GM19351 (cell line): ENCODE results near the gene TNFSF12.
A peak's percentile ranks its signal among the peaks of the same experiment; 100 is the strongest.

Source experiments
- ATAC-seq: cut with Tn5 transposase; IDR thresholded peaks from one replicate; pipeline ENCODE4 v1.9.1; 2021; ENCODE audit warnings: mild to moderate bottlenecking, moderate library complexity; ENCODE audit not compliant: unreplicated experiment

The TNFSF12 gene

DNA sequence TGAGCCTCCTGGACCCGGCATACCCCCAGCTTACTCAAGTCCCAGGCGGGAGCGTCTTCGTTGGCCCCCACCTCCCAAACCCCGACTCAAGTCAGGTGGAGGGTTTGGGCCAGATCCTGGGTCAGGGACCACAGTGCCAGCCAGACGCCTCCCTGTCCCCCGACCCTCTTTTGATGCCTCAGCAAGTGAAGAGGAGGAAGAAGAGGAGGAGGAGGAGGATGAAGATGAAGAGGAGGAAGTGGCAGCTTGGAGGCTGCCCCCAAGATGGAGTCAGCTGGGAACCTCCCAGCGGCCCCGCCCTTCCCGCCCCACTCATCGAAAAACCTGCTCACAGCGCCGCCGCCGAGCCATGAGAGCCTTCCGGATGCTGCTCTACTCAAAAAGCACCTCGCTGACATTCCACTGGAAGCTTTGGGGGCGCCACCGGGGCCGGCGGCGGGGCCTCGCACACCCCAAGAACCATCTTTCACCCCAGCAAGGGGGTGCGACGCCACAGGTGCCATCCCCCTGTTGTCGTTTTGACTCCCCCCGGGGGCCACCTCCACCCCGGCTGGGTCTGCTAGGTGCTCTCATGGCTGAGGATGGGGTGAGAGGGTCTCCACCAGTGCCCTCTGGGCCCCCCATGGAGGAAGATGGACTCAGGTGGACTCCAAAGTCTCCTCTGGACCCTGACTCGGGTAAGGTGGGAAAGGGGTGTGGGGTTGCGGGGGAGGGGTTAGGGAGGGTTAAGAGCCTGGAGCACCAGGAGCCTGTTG, 14.4 kb downstream of the TNFSF12 start:
- no peak for ATAC-seq

GRCh38 chr17:7569571-7569970, 20.7 kb downstream of the TNFSF12 start:
- no peak for ATAC-seq

DNA sequence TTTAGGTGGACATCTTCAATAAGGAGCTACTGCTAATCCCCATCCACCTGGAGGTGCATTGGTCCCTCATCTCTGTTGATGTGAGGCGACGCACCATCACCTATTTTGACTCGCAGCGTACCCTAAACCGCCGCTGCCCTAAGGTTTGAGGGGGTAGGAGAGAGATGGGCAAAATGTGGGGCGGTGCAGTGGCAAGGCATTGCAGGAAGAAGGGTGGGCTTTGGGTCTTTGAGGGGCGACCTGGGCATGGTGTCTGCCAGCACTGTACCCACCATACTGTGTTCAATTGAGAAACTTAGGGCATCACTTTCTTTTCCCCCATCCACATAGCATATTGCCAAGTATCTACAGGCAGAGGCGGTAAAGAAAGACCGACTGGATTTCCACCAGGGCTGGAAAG, 21.5 kb downstream of the TNFSF12 start:
- ATAC-seq: no peak

- ATAC-seq: peak; percentile 87
These were observed 23.4 kb downstream of the TNFSF12 start for GRCh38 chr17:7572338-7572587.

DNA sequence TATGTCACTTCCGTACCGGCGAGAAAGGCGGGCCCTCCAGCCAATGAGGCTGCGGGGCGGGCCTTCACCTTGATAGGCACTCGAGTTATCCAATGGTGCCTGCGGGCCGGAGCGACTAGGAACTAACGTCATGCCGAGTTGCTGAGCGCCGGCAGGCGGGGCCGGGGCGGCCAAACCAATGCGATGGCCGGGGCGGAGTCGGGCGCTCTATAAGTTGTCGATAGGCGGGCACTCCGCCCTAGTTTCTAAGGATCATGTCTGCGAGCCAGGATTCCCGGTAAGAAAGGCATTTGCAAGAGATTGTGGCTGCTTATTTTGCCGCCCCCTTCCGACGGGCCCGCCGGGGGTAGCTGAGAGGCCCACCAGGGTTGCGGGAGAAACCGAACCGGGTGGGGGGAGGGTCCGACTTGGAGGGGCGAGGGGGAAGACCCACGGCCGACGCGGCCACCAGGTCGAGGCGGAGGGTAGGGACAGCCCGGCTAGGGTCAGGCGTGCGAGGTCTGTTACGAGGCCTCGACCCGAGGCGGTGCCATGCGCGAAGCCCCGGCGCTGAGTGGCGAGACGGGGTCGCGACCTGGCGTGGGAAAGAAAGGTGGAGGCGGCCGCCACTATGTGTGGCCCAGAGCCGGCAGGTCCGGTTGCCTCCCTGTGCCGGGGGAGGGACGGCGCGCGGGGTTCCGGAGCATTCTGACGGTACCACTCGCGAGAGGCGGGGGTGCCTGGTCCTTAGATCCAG, 23.9 kb downstream of the TNFSF12 start:
- ATAC-seq: peak; percentile 1

DNA sequence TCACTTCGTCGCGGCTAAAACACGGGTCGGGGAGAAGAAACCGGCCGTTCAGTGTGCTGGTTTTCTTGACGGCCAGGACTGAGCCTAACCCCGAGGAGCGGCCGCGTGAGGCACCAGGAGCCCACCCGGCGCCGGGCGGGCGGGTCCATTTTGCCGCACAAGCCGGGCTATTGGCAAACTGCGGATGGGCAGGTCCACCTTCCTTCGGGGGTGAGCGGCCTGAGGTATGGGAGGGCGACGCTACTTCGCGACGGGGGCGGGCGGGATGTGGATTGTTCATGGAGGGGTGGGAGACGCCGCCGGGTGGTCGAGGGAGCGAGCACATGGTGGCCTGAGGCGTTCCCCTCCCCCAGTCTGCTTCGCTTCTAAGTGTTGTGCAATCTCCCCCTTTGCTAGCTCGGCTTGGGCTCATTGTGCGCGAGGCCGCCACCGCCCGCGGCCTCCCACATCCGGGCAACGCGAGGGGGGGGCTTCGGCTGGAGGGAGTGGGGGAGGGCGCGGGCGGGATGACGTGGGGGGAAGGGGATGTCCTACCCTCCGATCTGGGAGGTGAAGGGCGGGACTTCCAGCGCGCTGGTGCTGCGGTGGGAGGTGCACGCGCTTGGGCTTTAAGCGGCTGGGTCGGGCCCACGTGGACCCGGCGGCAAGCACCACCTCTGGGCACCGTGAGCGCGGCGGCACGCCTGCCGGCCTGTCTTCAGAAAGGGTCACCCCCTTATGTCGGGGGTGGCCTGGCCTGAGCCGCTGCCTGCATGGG, 24.6 kb downstream of the TNFSF12 start:
- no peak for ATAC-seq

DNA sequence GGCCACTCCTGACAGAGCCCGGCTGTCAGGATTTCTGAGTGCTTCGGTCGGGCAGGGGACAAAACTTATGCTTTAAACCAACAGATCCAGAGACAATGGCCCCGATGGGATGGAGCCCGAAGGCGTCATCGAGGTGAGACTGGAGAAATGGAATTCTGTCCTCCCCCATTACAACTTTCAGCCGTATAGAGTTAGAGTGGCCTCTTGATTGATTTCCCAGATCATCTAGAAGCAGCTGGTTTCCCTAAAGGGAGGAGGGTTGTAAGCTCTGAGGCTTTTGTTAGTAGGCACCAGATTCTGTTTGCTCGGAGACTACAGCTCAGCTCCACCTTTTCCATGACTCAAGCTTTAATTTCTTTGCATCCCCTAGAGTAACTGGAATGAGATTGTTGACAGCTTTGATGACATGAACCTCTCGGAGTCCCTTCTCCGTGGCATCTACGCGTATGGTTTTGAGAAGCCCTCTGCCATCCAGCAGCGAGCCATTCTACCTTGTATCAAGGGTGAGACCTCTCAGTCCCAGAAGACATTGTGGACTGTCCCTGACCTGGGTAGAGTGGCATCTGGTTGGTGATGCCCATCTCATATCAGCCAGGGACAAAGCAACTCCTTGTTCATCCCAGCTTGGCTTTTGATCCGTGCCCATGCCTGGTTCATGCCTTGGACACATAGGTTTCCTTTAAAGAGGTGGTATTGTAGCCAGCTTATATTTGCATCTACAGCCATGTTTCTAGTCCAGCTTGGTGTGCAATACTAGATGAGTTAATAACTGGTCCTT, 25.5 kb downstream of the TNFSF12 start:
- no peak for ATAC-seq

DNA sequence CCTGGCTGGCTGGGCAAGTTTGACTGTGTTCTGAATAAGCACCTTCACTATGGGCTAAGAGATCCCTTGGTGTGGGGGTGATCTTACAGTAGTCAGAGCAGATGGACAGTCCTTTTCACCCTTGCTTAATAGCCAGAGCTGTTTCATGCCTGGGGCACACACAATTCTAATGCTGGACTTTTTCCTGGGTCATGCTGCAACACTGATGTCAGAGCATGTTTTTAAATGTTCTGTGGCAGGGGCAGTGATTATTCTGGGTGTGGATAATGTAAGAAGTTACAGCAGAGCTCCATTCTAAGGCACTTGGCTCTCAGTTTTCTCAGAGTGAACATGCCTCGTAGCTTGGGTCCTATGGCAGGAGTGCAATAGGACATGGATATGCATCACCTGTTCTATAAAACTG, 26.6 kb downstream of the TNFSF12 start:
- ATAC-seq: no peak

DNA sequence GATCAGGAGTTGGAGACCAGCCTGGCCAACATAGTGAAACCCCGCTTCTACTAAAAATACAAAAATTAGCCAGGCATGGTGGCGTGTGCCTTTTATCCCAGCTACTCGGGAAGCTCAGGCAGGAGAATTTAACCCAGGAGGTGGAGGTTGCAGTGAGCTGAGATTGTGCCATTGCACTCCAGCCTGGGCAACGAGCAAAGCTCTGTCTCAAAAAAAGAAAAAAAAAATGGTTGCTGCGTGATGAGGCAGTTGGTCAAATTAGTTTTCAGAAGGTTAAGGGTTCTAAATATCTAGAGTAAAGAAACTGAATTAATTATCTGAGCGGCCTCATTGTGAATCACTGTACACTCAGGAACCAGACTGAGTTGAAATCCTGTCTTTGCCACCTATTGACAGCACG, 27.1 kb downstream of the TNFSF12 start:
- no peak for ATAC-seq

DNA sequence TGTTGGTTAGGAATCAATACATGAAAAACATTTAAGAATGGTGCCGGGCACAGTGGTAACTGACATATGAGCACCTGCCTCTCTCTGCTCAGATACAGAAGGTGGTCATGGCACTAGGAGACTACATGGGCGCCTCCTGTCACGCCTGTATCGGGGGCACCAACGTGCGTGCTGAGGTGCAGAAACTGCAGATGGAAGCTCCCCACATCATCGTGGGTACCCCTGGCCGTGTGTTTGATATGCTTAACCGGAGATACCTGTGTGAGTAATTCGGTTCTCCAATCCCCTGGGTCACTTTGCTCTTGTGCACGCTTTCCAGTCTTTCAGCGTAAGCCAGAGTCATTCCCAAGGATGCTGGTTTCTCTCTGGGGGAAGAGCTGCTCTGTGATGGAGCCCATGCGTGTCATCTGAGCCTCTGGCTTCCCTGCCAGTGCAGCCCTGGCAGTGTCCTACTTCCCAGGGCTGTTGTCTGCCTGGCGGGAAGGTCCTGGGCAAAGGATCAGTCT, 27.6 kb downstream of the TNFSF12 start:
- ATAC-seq: no peak

DNA sequence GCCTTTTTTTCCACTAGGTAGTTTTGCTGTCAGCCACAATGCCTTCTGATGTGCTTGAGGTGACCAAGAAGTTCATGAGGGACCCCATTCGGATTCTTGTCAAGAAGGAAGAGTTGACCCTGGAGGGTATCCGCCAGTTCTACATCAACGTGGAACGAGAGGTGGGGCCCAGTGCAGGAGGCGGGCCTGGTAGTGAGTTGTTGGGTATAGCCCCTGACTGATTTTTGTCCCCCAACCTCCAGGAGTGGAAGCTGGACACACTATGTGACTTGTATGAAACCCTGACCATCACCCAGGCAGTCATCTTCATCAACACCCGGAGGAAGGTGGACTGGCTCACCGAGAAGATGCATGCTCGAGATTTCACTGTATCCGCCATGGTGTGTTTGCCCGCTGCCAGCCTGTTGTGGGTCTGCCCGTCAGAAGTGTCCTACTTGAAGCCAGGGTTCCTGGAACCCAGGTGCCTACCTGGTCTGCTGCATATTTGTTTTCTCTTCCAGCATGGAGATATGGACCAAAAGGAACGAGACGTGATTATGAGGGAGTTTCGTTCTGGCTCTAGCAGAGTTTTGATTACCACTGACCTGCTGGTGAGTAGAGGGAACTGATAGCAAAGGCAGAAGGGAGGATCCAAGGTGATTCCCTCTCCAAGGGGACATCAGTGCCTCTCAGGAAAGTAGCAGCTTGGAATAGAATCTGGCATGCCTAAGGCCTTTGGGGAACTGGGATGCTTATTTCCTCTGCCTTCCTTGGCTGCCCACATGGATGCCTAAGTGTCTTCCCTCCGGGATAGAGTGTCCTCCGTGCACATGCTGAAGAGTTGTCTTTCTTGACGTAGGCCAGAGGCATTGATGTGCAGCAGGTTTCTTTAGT, 28.7 kb downstream of the TNFSF12 start:
- no peak for ATAC-seq

DNA sequence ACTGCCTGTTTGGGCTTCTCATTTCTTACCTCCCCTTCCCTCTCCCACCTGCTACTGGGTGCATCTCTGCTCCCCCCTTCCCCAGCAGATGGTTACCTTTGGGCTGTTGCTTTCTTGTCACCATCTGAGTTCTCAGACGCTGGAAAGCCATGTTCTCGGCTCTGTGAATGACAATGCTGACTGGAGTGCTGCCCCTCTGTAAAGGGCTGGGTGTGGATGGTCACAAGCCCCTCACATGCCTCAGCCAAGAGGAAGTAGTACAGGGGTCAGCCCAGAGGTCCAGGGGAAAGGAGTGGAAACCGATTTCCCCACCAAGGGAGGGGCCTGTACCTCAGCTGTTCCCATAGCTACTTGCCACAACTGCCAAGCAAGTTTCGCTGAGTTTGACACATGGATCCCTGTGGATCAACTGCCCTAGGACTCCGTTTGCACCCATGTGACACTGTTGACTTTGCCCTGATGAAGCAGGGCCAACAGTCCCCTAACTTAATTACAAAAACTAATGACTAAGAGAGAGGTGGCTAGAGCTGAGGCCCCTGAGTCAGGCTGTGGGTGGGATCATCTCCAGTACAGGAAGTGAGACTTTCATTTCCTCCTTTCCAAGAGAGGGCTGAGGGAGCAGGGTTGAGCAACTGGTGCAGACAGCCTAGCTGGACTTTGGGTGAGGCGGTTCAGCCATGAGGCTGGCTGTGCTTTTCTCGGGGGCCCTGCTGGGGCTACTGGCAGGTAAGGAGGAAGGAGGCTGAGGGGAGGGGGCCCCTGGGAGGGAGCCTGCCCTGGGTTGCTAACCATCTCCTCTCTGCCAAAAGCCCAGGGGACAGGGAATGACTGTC, 30.4 kb downstream of the TNFSF12 start, which contains the start of gene CD68:
Gene CD68 (plus strand): TSS at position 638 of the 833 bp plus-strand sequence. CDS start 40 bp downstream, at position 678.
- peak; percentile 52 for ATAC-seq

DNA sequence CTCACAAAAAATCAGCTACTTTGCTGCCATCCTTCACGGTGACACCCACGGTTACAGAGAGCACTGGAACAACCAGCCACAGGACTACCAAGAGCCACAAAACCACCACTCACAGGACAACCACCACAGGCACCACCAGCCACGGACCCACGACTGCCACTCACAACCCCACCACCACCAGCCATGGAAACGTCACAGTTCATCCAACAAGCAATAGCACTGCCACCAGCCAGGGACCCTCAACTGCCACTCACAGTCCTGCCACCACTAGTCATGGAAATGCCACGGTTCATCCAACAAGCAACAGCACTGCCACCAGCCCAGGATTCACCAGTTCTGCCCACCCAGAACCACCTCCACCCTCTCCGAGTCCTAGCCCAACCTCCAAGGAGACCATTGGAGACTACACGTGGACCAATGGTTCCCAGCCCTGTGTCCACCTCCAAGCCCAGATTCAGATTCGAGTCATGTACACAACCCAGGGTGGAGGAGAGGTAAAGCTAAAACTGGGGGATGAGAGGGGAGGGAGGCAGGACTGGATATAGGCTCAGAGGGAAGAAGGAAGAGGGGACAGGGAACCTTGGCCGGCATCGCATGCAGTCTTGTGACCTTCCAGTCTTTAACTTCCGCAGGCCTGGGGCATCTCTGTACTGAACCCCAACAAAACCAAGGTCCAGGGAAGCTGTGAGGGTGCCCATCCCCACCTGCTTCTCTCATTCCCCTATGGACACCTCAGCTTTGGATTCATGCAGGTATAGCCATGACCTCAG, 31.2 kb downstream of the TNFSF12 start:
- no peak for ATAC-seq

DNA sequence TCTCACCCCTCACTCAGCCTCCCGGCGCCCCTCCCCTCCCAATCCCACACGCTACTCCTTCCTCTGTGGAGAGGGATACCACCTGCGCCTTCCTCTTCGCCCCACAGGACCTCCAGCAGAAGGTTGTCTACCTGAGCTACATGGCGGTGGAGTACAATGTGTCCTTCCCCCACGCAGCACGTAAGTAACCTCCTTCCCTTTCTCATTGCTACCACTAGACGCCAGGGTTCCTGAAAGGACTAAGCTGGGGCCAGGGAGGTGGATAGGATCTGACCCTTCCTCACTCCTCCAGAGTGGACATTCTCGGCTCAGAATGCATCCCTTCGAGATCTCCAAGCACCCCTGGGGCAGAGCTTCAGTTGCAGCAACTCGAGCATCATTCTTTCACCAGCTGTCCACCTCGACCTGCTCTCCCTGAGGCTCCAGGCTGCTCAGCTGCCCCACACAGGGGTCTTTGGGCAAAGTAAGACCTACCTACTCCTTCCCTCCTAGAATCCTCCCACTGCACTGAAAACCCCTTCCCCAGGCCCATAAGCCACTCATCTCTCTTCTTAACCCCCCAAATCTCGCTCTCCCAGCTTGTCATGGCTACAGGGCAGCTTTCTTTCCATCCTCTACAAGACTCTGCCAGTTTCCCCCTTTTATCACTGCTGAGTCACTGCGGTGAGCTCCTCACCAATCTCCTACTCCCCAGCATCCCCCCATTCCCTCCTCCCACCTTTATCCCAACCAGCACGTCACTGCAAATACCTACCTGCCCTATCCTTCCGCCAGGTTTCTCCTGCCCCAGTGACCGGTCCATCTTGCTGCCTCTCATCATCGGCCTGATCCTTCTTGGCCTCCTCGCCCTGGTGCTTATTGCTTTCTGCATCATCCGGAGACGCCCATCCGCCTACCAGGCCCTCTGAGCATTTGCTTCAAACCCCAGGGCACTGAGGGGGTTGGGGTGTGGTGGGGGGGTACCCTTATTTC, 32.0 kb downstream of the TNFSF12 start:
- no peak for ATAC-seq

DNA sequence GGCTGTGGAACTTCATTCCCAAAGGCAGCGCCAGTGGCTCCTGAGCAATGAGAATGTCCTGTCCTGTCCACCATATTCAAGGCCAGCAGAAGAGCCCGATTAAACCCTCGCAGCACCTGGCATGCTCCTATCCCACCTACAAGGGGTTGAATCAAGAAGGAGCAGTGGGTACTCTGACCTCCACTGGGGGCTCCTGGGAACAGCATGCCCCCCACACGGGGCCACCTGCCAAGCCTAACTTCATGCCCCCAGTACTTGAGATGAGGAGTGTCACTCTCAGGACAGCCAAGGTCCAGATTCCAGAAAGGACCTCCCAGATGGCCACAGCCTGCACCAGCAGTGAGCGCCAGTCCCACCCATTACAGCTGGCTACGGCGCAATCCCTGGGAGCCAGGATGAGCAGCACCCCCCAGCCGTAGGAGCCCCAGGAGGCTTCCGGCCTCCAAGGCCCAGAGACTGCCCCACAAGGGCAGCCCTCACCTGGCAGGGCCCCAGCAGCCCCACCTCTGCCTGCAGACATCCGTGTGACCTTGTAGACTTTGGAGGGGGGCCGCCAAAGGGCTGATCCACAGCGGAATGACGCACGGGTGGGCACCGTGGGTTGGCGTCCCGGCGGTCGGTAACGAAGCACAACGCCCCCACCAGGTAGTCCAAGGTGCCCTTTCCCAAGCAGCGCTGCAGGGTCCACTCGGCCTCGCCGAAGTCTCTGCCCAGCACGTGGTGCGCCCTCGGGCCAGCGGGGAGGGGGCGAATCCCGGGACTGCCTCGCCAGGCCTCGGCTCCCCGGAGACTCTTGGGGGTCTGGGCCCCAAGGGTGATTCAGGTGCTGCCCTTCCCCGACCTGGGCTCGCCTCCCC, 33.8 kb downstream of the TNFSF12 start:
- no peak for ATAC-seq
